GM12878 (cell line): ENCODE measurements around the gene DPF3. TPM values are rescaled to one million over a fixed set of nuclear protein-coding genes. Genes with fewer than 3 reads are reported as not detected.

ENCODE experiments used
- ATAC-seq: fragments of 200-7000 bp; cut with Tn5 transposase; 3 replicates; pipeline ENCODE4 v1.9.1; 2020; ENCODE audit warnings: mild to moderate bottlenecking, moderate library complexity
- BruUV-seq: library from RNA; stranded (reverse); fragments of 400-500 nt; replicated peaks from 2 replicates; lab custom pipeline; 2021; lab: Mats Ljungman, UMichigan
- CTCF ChIA-PET: fragments of 300-600 bp; sonication (Branson Sonifier 250); formaldehyde crosslinking; extraction: SDS; loops from one replicate; lab custom pipeline; 2021; ENCODE audit warnings: inconsistent platforms; lab: Yijun Ruan, JAX
- POLR2A ChIA-PET: fragments of 350-600 bp; formaldehyde crosslinking; extraction: SDS; loops from one replicate; lab custom pipeline; 2021; ENCODE audit warnings: inconsistent platforms; lab: Charles Lee
- RAD21 ChIA-PET: fragments of 300-600 bp; sonication (Branson Sonifier 250); formaldehyde crosslinking; loops from one replicate; lab custom pipeline; 2023; ENCODE audit warnings: antibody characterized with exemption; ENCODE audit not compliant: unreplicated experiment; lab: Charles Lee
- SMC1A ChIA-PET: fragments of 300-600 bp; sonication (Branson Sonifier 250); formaldehyde crosslinking; loops from one replicate; lab custom pipeline; 2023; ENCODE audit not compliant: unreplicated experiment, uncharacterized antibody; lab: Charles Lee
- DNase-seq: peaks from one replicate; pipeline ENCODE4 v3.0.0-alpha.2; 2011; ENCODE audit warnings: low read depth, low spot score
- FAIRE-seq: peaks from 3 replicates; lab custom pipeline; 2011; peaks lifted over from hg19 to GRCh38; lab: Jason Lieb, UNC
- H2AFZ ChIP-seq: 2 replicates; pipeline ENCODE4 v1.6.0; 2011; ENCODE audit warnings: low read depth, low read length, control low read depth; ENCODE audit not compliant: control insufficient read depth
- H3K27ac ChIP-seq: 2 replicates; pipeline ENCODE4 v1.5.1; 2011; ENCODE audit warnings: control low read depth; ENCODE audit not compliant: control insufficient read depth, insufficient read depth
- H3K27me3 ChIP-seq, 2 experiments: replicated peaks in 1 of 2; 2 replicates each; pipeline versions ENCODE4 v1.6.0 to v1.6.1; 2011; ENCODE audit warnings: low read length in 1 of 2; ENCODE audit not compliant: control insufficient read depth in 2 of 2, insufficient read depth in 2 of 2
- H3K36me3 ChIP-seq, 2 experiments: 2 replicates each; pipeline ENCODE4 v1.5.1; 2011; ENCODE audit warnings: low read length in 1 of 2; ENCODE audit not compliant: control insufficient read depth in 2 of 2, insufficient read depth in 2 of 2
- H3K4me1 ChIP-seq: 2 replicates; pipeline ENCODE4 v1.6.1; 2011; ENCODE audit warnings: mild to moderate bottlenecking, low read length, moderate library complexity, mixed read lengths; ENCODE audit not compliant: control insufficient read depth, insufficient read depth
- H3K4me2 ChIP-seq: 2 replicates; pipeline ENCODE4 v1.6.0; 2011; ENCODE audit warnings: control low read depth; ENCODE audit not compliant: control insufficient read depth, insufficient read depth
- H3K4me3 ChIP-seq: fragments of 200-600 bp; sonication (generic); 2 replicates; pipeline ENCODE4 v1.5.1; 2016
- H3K79me2 ChIP-seq: 2 replicates; pipeline ENCODE4 v1.6.0; 2011; ENCODE audit warnings: low read length; ENCODE audit not compliant: control insufficient read depth, insufficient read depth
- H3K9ac ChIP-seq: 2 replicates; pipeline ENCODE4 v1.8.0; 2011; ENCODE audit warnings: low read length, control low read depth, mixed read lengths; ENCODE audit not compliant: control insufficient read depth, insufficient read depth
- H3K9me3 ChIP-seq: replicated peaks from 3 replicates; pipeline ENCODE4 v1.5.1; 2011; ENCODE audit warnings: mild to moderate bottlenecking, low read length; ENCODE audit not compliant: control insufficient read depth, insufficient read depth
- H4K20me1 ChIP-seq: 2 replicates; pipeline ENCODE4 v1.6.0; 2011; ENCODE audit not compliant: control insufficient read depth, insufficient read depth
- CEBPB ChIP-seq, 2 experiments: fragments of 150-350 bp in 1 of 2; IDR thresholded peaks; 2 replicates each; pipeline ENCODE4 v1.6.1; 2012 to 2014; ENCODE audit warnings: low read depth in 2 of 2, low read length in 2 of 2, borderline replicate concordance in 1 of 2, inconsistent platforms in 1 of 2
- WGBS: methylation state at CpG from one replicate; pipeline ENCODE4 v1.1.6; 2016; ENCODE audit warnings: low lambda C conversion rate; ENCODE audit not compliant: insufficient replicate concordance, insufficient coverage; ENCODE audit errors: missing lambda C conversion rate; 5-methylcytosine and 5-hydroxymethylcytosine counted together
- in situ Hi-C: fragments of 300-500 bp; cut with MboI; formaldehyde crosslinking; loops from 9 replicates; pipeline ENCODE4 v1.14.3; 2018; ENCODE audit warnings: mixed read lengths
- intact Hi-C: fragments of 100-400 bp; cut with micrococcal nuclease; formaldehyde crosslinking; loops from one replicate; pipeline ENCODE4 v1.14.2; 2022; ENCODE audit not compliant: unreplicated experiment
- polyA plus RNA-seq, 11 experiments: library from polyadenylated mRNA; depleted of rRNA in 4 of 11; unstranded in 6 of 11; stranded (reverse) in 5 of 11; fragments of >200 nt; fragmentation: Nextera tagmentation in 4 of 11; fragmentation: Illumina TruSeq in 1 of 11; extraction: Ambion mirVana in 4 of 11; extraction: Trizol in 1 of 11; gene quantifications; 1 replicate in 1 of 11; 2 replicates in 10 of 11; pipeline versions ENCODE4 v1.2.1 to v1.2.3, GENCODE V29; 2011 to 2016; ENCODE audit warnings: inconsistent platforms in 2 of 11, missing spikeins in 2 of 11, low read depth in 1 of 11
- total RNA-seq, 4 experiments: library from RNA; depleted of rRNA in 3 of 4; stranded (reverse); fragments of >200 nt in 3 of 4; fragmentation: Illumina TruSeq in 1 of 4; extraction: Trizol in 1 of 4; gene quantifications; 2 replicates each; pipeline versions ENCODE4 v1.2.1 to v1.2.3, GENCODE V29; 2013 to 2021
- TF ChIP-seq, protein P1 (sequence below): fragments of 450-650 bp; IDR thresholded peaks from 2 replicates; pipeline ENCODE4 v1.6.1; 2016; ENCODE audit warnings: mild to moderate bottlenecking, moderate library complexity, borderline replicate concordance
- TF ChIP-seq, protein P2 (sequence below): fragments of 450-650 bp; IDR thresholded peaks from 2 replicates; pipeline ENCODE4 v1.6.1; 2017; ENCODE audit warnings: low read depth, mild to moderate bottlenecking, moderate library complexity

DPF3 gene
- total and polyA plus RNA-seq, 10 of the 15 experiments (the other 5 are each of a cell fraction or from before 2014, with no cell fraction given): 0.69 to 8.0 (median 2.2) TPM

DNA sequence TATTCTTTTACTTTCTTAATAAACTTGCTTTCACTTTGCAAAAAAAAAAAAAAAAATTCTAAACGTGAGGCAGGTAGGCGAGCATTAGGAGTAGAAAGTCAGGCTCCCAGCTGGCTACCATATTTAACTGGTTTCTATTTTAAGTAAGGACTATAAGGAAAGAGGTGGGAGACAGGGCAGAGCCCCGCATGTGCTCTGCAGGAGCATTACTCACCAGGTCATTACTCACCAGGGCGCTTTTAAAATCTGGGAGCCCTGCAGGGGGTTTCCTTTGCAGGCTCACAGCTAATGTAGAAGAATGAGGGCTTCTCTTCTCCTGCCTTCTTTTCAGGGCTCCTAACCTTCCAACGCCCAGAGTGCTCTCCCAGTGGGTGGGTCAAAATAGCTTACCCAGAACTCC lies 14.0 kb upstream of the DPF3 start:
- no peaks in the 10 kb centered on the region for H3K9me3 ChIP-seq
- in situ Hi-C loops (loop anchor here (5.0 kb wide), 1 partner anchor 391 kb away; no protein-coding TSS in a partner anchor), intact Hi-C loops (no loop called here)
- H3K27me3 ChIP-seq: no peaks in the 10 kb centered on the region
- peak; percentile 45 for ATAC-seq
- 12% methylated on average over 5 of the region's 5 CpGs for WGBS
- no peaks in the 10 kb centered on the region for H4K20me1 ChIP-seq
- no peak overlapping the region; the same call in 1 of the 2 replicates for H3K4me2 ChIP-seq
- TF ChIP-seq, protein P1, sequence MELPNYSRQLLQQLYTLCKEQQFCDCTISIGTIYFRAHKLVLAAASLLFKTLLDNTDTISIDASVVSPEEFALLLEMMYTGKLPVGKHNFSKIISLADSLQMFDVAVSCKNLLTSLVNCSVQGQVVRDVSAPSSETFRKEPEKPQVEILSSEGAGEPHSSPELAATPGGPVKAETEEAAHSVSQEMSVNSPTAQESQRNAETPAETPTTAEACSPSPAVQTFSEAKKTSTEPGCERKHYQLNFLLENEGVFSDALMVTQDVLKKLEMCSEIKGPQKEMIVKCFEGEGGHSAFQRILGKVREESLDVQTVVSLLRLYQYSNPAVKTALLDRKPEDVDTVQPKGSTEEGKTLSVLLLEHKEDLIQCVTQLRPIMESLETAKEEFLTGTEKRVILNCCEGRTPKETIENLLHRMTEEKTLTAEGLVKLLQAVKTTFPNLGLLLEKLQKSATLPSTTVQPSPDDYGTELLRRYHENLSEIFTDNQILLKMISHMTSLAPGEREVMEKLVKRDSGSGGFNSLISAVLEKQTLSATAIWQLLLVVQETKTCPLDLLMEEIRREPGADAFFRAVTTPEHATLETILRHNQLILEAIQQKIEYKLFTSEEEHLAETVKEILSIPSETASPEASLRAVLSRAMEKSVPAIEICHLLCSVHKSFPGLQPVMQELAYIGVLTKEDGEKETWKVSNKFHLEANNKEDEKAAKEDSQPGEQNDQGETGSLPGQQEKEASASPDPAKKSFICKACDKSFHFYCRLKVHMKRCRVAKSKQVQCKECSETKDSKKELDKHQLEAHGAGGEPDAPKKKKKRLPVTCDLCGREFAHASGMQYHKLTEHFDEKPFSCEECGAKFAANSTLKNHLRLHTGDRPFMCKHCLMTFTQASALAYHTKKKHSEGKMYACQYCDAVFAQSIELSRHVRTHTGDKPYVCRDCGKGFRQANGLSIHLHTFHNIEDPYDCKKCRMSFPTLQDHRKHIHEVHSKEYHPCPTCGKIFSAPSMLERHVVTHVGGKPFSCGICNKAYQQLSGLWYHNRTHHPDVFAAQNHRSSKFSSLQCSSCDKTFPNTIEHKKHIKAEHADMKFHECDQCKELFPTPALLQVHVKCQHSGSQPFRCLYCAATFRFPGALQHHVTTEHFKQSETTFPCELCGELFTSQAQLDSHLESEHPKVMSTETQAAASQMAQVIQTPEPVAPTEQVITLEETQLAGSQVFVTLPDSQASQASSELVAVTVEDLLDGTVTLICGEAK: no peak
- TF ChIP-seq, protein P2, sequence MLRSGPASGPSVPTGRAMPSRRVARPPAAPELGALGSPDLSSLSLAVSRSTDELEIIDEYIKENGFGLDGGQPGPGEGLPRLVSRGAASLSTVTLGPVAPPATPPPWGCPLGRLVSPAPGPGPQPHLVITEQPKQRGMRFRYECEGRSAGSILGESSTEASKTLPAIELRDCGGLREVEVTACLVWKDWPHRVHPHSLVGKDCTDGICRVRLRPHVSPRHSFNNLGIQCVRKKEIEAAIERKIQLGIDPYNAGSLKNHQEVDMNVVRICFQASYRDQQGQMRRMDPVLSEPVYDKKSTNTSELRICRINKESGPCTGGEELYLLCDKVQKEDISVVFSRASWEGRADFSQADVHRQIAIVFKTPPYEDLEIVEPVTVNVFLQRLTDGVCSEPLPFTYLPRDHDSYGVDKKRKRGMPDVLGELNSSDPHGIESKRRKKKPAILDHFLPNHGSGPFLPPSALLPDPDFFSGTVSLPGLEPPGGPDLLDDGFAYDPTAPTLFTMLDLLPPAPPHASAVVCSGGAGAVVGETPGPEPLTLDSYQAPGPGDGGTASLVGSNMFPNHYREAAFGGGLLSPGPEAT: 0 out of 2 replicates have a peak, but pooled peaks have one; percentile 21
- no peak for TF ChIP-seq CEBPB (IDR thresholded peaks at IDR 0.05; ENCODE audit: borderline replicate concordance in 1 of 2, low read depth in 2 of 2, low read length in 2 of 2)
- RAD21 ChIA-PET: interaction anchor here (1.0 to 3.0 kb wide), 3 partner anchors 194 to 429 kb away, joined by 3 to 32 read pairs (median 5); no protein-coding TSS in a partner anchor
- SMC1A ChIA-PET: interaction anchor here (0.9 to 2.9 kb wide), 4 partner anchors 9 to 393 kb away, joined by 4 to 23 read pairs (median 11); no protein-coding TSS in a partner anchor
- no peak overlapping the region for H3K9ac ChIP-seq
- POLR2A ChIA-PET: no interaction called here
- CTCF ChIA-PET: interaction anchor here (0.6 to 14.5 kb wide), 2 partner anchors 188 to 393 kb away, joined by 3 to 520 read pairs; no protein-coding TSS in a partner anchor
- DNase-seq: no peak
- H3K4me3 ChIP-seq: no peak overlapping the region
- H3K27ac ChIP-seq: no peak overlapping the region
- peaks cover 7% of the 10 kb centered on the region; the same call in 1 of the 2 replicates for H3K4me1 ChIP-seq
- no peak for FAIRE-seq
- H2AFZ ChIP-seq: peak overlapping the region; percentile 59
- no peaks in the 10 kb centered on the region for H3K79me2 ChIP-seq
- BruUV-seq: no TSS peak
- H3K36me3 ChIP-seq: no peaks in the 10 kb centered on the region
